Activated CD8-positive, alpha-beta T cell treated with anti-CD3 and anti-CD28 coated beads, Interleukin-2, amount 10 ng/mL, durations not matched to agents 7 days and 5 days (primary cell): ENCODE data around the gene ANKRD33B. TPM values are rescaled to one million over a fixed set of nuclear protein-coding genes. Genes with fewer than 3 reads are reported as not detected.

Experiments
- ATAC-seq: fragments of 150-1000 bp; cut with Tn5 transposase; one replicate; pipeline ENCODE4 v1.10.0; 2021; ENCODE audit warnings: moderate library complexity
- CTCF ChIA-PET: fragments of 350-600 bp; sonication (Branson Sonifier 250); formaldehyde crosslinking; loops from one replicate; lab custom pipeline; 2021; ENCODE audit warnings: antibody characterized with exemption; lab: Charles Lee
- POLR2A ChIA-PET: fragments of 350-600 bp; sonication (Branson Sonifier 250); formaldehyde crosslinking; loops from one replicate; lab custom pipeline; 2021; ENCODE audit warnings: antibody characterized with exemption; lab: Charles Lee
- DNase-seq: peaks from one replicate; pipeline ENCODE4 v3.0.0-alpha.2; 2020
- H3K27ac Mint-ChIP-seq: one replicate; pipeline ENCODE4 v1.8.0; 2021; ENCODE audit warnings: mild to moderate bottlenecking, mixed read lengths
- H3K27me3 Mint-ChIP-seq: one replicate; pipeline ENCODE4 v1.8.0; 2021; ENCODE audit warnings: low read depth, mixed read lengths
- H3K36me3 Mint-ChIP-seq: one replicate; pipeline ENCODE4 v1.8.0; 2021; ENCODE audit warnings: low read depth, mixed read lengths
- H3K4me1 Mint-ChIP-seq: one replicate; pipeline ENCODE4 v1.8.0; 2021; ENCODE audit warnings: low read depth, mixed read lengths
- H3K4me3 Mint-ChIP-seq: one replicate; pipeline ENCODE4 v1.8.0; 2021; ENCODE audit warnings: mild to moderate bottlenecking, mixed read lengths
- H3K9me3 Mint-ChIP-seq: one replicate; pipeline ENCODE4 v1.8.0; 2022; ENCODE audit warnings: mixed read lengths; ENCODE audit not compliant: insufficient read depth
- total RNA-seq, 2 experiments: library from RNA; stranded (reverse); gene quantifications; one replicate each; pipeline ENCODE4 v1.2.3, GENCODE V29; 2021

Gene ANKRD33B
- total RNA-seq, 2 experiments from 2014 or later, result 4.6 to 5.5 TPM

DNA sequence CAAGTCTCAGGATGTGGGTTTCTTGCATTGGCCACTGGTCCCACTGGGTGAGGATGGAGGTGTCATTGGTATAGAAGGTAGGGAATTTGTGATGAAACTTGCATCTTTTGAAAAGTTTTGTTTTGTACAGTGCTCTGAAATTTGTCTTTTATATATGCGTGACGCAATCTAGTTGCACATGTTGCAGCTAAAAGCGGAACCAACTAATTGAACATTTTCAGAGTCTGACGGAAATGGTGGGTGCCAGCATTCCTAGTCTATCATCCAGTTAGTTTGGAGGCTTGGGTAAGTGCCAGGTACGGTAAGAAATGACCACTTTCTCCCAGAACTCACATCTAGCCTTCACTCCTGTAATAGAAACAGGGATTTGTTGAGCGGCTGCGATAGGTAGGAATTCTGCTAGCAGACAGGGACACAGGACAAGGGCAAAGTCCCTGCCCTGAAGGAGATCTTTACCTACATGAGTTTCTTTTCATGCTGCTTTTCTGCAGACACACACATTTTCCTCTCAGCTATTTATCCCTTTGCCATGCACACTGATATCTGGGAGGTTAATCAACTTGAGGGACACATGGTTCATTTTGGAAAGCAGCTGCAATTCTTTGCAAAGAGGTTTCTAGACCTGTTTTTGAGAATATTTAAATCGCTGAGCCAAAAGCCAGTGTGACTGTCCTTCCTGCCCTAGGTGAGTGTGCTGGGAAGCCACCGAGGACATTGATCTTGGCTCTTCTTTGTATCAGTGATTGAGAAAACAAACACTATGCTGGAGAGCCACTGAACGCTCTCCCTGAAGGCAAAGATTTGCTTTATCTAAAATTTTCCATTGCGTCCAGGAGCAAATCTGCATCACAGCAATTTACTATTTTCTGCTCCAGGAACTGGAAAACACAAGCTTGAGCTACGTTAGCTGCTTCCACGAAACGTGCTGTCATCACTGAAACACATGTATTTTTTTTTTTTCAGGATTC, 107.5 kb downstream of the ANKRD33B start:
- ChIA-PET POLR2A (no interaction called here), CTCF (no interaction called here)
- no peaks in the 10 kb centered on the region for H3K27me3 Mint-ChIP-seq
- no peaks in the 10 kb centered on the region for H3K9me3 Mint-ChIP-seq
- no peak overlapping the region for H3K27ac Mint-ChIP-seq
- ATAC-seq, result no peak
- no peak overlapping the region for H3K4me3 Mint-ChIP-seq
- H3K4me1 Mint-ChIP-seq, result peaks cover 2% of the 10 kb centered on the region
- H3K36me3 Mint-ChIP-seq, result no peaks in the 10 kb centered on the region
- DNase-seq, result no peak

DNA sequence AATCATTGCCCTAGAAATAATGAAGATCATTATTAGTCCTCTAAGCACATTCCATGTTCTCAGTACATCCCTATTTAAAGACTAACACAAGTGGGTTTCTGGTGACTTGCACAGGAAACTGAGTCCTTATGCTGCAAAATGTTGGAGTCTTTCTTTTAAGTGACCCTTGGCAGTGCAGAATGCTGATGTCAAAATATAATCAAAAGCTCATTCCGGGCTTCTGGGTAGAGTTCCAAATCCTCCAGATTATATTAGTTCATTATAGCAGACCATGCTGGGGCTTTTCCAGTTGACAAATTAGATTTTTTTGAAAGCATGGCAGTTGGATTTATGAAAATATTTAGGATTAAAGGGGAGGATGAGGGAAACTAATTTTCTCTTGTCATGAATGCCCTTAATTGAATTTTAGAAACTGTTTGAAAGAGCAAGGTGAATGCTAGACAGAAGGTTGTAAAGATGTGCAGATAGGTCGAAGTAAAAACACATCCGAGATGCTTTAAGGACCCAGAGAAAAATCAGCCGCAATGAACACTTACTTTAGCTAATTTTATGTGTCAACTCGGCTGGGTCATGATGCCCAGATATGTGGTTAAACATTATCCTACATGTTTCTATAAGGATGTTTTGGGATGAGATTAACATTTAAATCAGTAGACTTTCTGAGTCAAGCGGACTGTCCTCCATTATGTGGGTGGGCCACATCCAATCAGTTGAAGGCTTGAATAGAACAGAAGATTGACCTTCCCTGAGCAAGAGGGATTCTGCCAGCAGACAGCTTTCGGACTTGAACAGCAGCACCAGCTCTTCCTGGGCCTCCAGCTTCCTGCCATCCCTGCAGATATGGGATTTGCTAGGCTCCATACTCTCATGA, 108.5 kb downstream of the ANKRD33B start:
- ChIA-PET CTCF (interaction anchor here (0.6 kb wide), 2 partner anchors 33 to 220 kb away, joined by 3 read pairs; no protein-coding TSS in a partner anchor), POLR2A (no interaction called here)
- ATAC-seq (no peak), DNase-seq (no peak)
- no peaks in the 10 kb centered on the region for H3K27me3 Mint-ChIP-seq
- H3K9me3 Mint-ChIP-seq, result no peaks in the 10 kb centered on the region
- H3K4me1 Mint-ChIP-seq, result peaks cover 2% of the 10 kb centered on the region
- H3K27ac Mint-ChIP-seq, result no peak overlapping the region
- H3K36me3 Mint-ChIP-seq, result peaks cover 7% of the 10 kb centered on the region
- H3K4me3 Mint-ChIP-seq, result no peak overlapping the region

DNA sequence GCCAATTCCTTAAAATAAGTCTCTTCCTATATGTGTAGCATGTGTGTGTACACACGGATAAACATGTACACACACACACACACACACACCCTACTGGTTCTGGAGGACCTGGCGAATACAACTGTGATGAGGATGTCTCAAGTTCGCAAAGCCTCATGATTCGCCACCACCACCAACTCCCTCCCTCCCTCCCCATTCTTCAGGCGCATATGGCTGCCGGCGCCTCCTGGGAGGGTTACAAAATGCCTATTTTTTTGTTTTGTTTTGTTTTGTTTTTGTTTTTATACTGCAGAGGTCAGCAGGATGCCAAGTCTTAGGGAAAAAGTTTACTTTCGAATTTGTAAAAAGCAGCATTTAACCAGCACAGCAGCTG, 109.1 kb downstream of the ANKRD33B start:
- DNase-seq (no peak), ATAC-seq (no peak)
- H3K4me1 Mint-ChIP-seq, result peaks cover 2% of the 10 kb centered on the region
- no peak overlapping the region for H3K4me3 Mint-ChIP-seq
- ChIA-PET POLR2A (no interaction called here), CTCF (no interaction called here)
- H3K27me3 Mint-ChIP-seq, result no peaks in the 10 kb centered on the region
- no peak overlapping the region for H3K27ac Mint-ChIP-seq
- no peaks in the 10 kb centered on the region for H3K9me3 Mint-ChIP-seq
- peaks cover 14% of the 10 kb centered on the region for H3K36me3 Mint-ChIP-seq

DNA sequence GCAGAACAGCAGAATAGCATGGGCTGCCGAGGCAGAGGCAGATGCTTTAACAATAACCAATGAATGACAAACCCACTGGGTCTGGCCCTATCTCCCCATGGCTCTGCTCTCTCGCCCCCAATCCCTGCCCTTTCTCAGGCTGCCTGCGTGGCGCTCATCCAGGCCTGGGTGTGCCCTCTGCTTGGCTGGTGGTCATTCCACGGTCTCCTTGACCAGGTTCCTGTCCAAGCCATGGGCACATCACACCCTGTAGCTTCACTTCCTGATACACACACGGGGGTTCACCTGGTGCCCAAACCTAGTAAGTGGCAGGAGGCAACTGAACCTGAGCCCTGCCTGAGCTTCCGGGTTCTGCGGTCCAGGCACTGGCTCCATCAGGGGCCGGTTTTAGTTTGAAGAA, 109.5 kb downstream of the ANKRD33B start:
- H3K27ac Mint-ChIP-seq, result no peak overlapping the region
- ATAC-seq (no peak), DNase-seq (no peak)
- CTCF ChIA-PET, result no interaction called here
- H3K4me3 Mint-ChIP-seq, result no peak overlapping the region
- POLR2A ChIA-PET, result no interaction called here
- peaks cover 2% of the 10 kb centered on the region for H3K4me1 Mint-ChIP-seq
- no peaks in the 10 kb centered on the region for H3K9me3 Mint-ChIP-seq
- H3K36me3 Mint-ChIP-seq, result peaks cover 16% of the 10 kb centered on the region
- H3K27me3 Mint-ChIP-seq, result no peaks in the 10 kb centered on the region

DNA sequence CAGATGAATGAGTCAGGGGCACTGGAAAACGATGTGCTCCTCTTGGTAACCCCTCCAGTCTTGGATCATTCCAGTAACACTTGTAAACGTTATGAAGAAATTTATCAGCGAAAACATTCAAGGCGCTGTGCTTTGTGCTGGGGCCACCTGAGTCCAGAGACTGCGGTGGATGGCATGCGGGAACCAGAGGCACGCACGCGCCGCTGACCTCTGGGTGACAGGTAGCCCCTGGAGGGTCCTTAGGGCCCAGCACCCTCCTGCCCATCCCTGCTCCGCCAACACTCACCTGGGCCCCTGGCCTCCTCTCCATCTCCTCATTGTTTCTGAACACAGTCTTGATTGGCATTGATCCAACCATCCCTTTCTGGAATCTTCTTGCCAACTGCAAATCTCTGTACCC, 110.2 kb downstream of the ANKRD33B start:
- Mint-ChIP-seq H3K9me3 (no peaks in the 10 kb centered on the region), H3K27me3 (no peaks in the 10 kb centered on the region), H3K27ac (no peak overlapping the region), H3K4me1 (peaks cover 2% of the 10 kb centered on the region), H3K36me3 (peaks cover 19% of the 10 kb centered on the region), H3K4me3 (no peak overlapping the region)
- no peak for DNase-seq
- ChIA-PET POLR2A (no interaction called here), CTCF (no interaction called here)
- ATAC-seq, result no peak

DNA sequence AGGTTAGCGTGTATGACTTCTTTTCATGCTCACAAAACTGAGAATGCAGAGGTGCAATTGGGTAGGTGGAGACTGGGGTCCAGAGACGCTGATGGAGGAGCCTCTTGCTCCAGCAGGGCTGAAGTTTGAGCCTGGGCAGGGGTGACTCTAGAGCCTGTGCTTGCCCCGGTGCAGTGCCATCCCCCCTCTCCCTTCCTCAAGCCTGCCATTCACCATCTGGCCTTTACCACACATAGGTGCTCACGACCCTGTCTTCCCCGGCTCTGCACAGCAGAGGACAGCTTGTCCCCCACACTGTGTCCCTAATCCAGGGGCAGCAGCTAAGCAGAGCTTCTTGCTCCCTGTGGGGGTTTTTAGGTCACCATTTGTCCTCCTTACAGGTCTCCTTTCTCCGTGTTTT, 110.7 kb downstream of the ANKRD33B start:
- POLR2A ChIA-PET, result no interaction called here
- Mint-ChIP-seq H3K27me3 (no peaks in the 10 kb centered on the region), H3K27ac (no peak overlapping the region), H3K9me3 (no peaks in the 10 kb centered on the region), H3K36me3 (peaks cover 19% of the 10 kb centered on the region), H3K4me1 (peaks cover 2% of the 10 kb centered on the region), H3K4me3 (no peak overlapping the region)
- CTCF ChIA-PET, result no interaction called here
- no peak for ATAC-seq
- DNase-seq, result no peak

DNA sequence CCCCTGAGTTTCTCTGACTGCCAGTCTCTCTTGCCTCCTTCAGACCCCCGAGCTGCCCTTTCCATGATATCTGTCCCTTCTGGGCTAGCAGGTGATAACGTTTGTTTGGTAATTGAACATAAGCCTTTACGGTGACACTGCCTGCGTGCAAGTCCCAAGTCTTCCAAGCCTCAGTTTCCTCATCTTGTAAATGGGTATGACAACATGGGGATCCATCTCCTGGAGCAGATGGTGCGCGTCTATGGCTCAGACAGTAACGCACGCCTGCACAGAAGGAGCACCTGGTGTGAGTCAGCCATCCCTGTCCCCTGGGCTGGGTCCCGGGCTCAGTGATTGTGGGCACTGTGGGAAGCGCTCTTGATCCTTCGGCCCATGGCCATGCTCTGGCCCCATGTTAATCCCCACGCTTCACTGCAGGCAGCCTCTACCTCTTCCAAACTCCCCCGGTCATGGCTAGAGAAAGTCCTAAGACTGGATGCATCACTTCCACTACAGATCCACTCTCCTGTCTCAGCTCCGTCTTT, 111.4 kb downstream of the ANKRD33B start:
- no peak for ATAC-seq
- H3K36me3 Mint-ChIP-seq, result peaks cover 24% of the 10 kb centered on the region
- DNase-seq, result no peak
- no peak overlapping the region for H3K27ac Mint-ChIP-seq
- POLR2A ChIA-PET, result no interaction called here
- H3K9me3 Mint-ChIP-seq, result no peaks in the 10 kb centered on the region
- CTCF ChIA-PET, result no interaction called here
- no peaks in the 10 kb centered on the region for H3K27me3 Mint-ChIP-seq
- peaks cover 2% of the 10 kb centered on the region for H3K4me1 Mint-ChIP-seq
- H3K4me3 Mint-ChIP-seq, result no peak overlapping the region

DNA sequence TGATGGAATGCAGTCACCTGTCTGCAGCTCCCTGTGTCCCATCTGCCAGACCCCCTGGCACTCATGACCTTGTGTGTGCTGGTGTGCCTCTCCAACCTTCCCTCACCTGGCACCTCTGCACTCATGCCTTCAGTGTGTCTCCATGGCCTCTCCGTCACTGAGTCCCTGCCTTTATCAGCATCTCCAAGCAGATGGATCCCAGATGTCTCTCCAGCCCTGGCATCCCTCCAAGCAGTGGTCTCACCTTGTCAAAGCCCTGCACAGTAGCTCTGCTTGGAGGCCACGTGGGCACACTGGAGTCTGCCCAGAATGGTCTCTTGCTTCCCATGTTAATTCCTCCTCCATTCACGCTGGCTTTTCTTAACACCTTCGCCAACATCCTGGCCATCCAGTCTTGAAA, 112.4 kb downstream of the ANKRD33B start:
- H3K4me3 Mint-ChIP-seq, result no peak overlapping the region
- H3K27me3 Mint-ChIP-seq, result no peaks in the 10 kb centered on the region
- CTCF ChIA-PET, result no interaction called here
- H3K36me3 Mint-ChIP-seq, result peaks cover 32% of the 10 kb centered on the region
- DNase-seq (no peak), ATAC-seq (no peak)
- H3K27ac Mint-ChIP-seq, result no peak overlapping the region
- no peaks in the 10 kb centered on the region for H3K4me1 Mint-ChIP-seq
- no peaks in the 10 kb centered on the region for H3K9me3 Mint-ChIP-seq
- POLR2A ChIA-PET, result no interaction called here

DNA sequence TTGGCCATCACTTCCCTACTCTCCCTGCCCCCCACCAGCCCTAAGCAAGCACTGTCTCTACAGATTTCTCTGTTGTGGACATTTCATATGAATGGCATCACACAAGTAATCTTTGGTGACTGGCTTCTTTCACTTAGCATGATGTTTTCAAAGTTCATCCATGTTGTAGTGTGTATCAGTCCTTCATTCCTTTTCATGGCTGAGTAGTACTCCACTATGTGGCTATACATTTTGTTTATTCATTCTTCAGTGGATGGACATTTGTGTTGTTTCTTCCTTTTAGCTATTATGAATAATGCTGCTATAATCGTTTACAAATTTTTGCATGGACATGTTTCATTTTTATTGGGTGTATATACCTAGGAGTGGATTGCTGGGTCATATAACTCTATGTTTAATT, 113.1 kb downstream of the ANKRD33B start:
- peaks cover 32% of the 10 kb centered on the region for H3K36me3 Mint-ChIP-seq
- H3K4me1 Mint-ChIP-seq, result no peaks in the 10 kb centered on the region
- H3K9me3 Mint-ChIP-seq, result no peaks in the 10 kb centered on the region
- CTCF ChIA-PET, result no interaction called here
- POLR2A ChIA-PET, result no interaction called here
- no peak for DNase-seq
- no peak overlapping the region for H3K4me3 Mint-ChIP-seq
- no peak overlapping the region for H3K27ac Mint-ChIP-seq
- ATAC-seq, result no peak
- H3K27me3 Mint-ChIP-seq, result no peaks in the 10 kb centered on the region

DNA sequence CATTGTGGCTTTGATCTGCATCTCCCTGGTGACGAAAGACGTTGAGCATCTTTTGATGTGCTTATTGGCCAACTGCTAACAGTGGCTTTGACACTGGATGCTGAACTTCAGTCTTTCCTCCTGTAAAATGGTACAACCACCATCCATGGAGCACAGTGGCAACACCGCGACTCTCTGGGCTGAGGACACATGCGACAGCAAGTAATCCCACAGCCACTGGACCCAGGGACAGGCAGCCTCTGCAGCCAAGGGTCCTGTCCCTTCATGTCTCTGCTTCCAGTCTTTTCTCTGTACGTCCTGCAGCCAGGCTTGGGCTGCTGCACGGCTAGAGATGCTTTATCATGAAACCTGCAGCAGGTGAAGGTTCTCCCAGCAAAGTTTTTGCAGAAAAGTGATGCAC, 113.7 kb downstream of the ANKRD33B start:
- H3K9me3 Mint-ChIP-seq, result no peaks in the 10 kb centered on the region
- no peak overlapping the region for H3K27ac Mint-ChIP-seq
- no peaks in the 10 kb centered on the region for H3K4me1 Mint-ChIP-seq
- POLR2A ChIA-PET, result no interaction called here
- peaks cover 32% of the 10 kb centered on the region for H3K36me3 Mint-ChIP-seq
- H3K27me3 Mint-ChIP-seq, result no peaks in the 10 kb centered on the region
- DNase-seq (no peak), ATAC-seq (no peak)
- H3K4me3 Mint-ChIP-seq, result no peak overlapping the region
- CTCF ChIA-PET, result no interaction called here

DNA sequence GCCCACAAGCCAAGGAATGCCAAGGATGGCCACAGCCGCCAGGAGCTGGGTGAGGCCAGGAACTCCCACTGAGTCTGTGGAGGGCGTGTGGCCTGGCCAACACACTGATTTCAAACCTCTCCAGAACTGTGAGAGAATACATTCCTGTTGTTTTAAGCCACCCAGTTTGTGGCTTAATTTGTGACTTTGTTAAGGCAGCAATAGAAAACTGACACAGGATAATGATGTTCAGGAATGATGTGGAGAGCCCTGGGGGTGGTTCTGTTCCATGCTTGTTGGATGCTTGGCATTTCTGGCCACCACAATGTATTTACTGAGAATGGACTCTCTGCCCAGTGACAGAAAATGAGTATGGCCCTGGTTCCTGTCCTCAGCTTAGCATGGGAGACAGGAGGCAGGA, 114.4 kb downstream of the ANKRD33B start:
- ChIA-PET POLR2A (no interaction called here), CTCF (no interaction called here)
- DNase-seq (no peak), ATAC-seq (no peak)
- Mint-ChIP-seq H3K27ac (no peak overlapping the region), H3K4me1 (no peaks in the 10 kb centered on the region), H3K27me3 (no peaks in the 10 kb centered on the region), H3K9me3 (no peaks in the 10 kb centered on the region), H3K4me3 (no peak overlapping the region), H3K36me3 (peaks cover 38% of the 10 kb centered on the region)
